SIG-M5 (cell line): ENCODE data around the gene PSG3.
"Not testable (repeated sequence)": the region's sequence is repeated elsewhere in the genome, so short reads cannot be mapped to it uniquely, and the experiment has no call there.

Experiments
- DNase-seq: peaks from one replicate; lab custom pipeline; 2025; lab: John Stamatoyannopoulos, UW

Gene PSG3

DNA sequence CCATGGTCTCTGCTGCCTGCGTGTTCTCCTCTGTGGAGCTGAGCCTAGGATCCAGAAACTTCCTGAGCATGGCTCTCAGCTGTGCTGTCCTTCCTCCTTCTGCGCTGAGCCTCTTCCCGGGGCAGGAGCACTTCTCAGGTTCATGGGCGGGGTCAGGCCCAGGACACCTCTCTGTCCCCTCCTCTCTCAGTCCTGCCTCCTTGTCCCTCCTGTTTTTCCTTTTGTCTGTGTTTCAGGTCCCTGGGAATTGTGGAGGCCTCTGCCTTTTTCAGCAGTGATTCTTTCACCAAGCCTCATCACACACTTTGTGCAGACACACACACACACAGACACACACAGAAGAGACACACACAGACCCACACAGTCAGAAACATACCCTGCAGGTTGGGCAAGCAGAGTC lies at the start of gene PSG3:
PSG3 (minus strand) TSS at position 101 of the 400 bp plus-strand sequence; CDS start at position 4, 97 bp downstream.
- DNase-seq: not testable (repeated sequence)

GRCh38 chr19:42788766-42789165 lies 48.5 kb upstream of the PSG3 start:
- not testable (repeated sequence) for DNase-seq

DNA sequence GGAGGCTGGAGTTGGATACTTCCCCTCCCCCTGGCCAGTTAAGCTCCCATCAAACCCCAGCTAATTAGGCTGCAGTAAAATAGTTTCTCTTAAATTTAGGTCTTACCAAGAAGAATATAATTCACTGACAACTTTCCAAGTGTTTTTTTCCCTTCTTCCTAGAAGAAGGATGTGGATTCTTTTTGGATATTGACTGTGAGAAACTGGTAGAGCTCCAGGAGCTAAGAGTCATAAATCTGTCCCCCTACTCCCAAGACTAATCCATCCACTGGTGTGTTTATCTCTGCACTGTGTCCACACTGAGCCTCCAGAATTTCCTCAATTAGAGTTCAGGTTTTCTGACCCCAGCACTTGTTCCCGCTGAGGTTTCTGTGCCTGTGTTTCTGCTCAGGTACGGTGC lies 47.5 kb upstream of the PSG3 start:
- DNase-seq: not testable (repeated sequence)

DNA sequence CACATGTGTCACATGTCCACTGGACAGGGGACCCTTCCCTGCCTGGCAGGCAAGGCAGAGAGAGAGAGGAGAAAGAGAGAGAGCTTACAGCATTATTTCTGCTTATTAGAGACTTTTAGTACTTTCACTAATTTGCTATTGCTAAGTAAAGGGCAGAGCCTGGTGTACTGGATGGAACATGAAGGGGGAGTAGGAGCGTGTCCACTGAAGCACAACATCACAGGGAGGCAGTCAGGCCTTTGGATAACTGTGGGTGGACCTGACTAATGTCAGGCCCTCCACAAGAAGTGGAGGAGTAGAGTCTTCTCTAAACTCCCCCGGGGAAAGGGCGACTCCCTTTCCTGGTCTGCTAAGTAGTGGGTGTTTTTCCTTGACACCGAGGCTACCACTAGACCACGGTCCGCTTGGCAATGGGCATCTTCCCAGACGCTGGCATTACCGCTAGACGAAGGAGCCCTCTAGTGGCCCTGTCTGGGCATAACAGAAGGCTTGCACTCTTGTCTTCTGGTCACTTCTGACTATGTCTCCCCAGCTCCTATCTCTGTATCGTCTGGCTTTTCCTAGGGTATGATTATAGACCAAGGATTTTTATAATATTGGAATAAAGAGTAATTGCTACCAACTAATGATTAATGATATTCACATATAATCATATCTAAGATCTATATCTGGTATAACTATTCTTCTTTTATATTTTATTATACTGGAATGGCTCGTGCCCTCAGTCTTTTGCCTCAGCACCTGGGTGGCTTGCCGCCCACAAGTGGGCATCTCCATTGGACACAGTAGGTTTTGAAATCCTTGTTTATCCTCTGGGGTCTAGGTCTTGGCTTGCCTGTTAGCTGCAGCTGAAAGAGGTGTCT lies 36.7 kb upstream of the PSG3 start:
- DNase-seq: not testable (repeated sequence)

DNA sequence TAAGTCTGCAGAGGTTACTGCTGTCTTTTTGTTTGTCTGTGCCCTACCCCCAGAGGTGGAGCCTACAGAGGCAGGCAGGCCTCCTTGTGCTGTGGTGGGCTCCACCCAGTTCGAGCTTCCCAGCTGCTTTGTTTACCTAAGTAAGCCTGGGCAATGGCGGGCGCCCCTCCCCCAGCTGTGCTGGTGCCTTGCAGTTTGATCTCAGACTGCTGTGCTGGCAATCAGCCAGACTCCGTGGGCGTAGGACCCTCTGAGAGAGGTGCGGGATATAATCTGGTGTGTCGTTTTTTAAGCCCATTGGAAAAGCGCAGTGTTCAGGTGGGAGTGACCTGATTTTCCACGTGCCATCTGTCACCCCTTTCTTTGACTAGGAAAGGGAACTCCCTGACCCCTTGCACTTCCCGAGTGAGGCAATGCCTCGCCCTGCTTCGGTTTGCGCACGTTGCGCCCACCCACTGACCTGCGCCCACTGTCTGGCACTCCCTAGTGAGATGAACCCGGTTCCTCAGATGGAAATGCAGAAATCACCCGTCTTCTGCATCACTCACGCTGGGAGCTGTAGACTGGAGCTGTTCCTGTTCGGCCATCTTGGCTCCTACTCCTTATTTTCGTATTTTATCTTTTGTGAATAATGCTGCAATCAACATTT lies 34.4 kb upstream of the PSG3 start:
- DNase-seq: not testable (repeated sequence)

- not testable (repeated sequence) for DNase-seq
These were observed 27.0 kb upstream of the PSG3 start for GRCh38 chr19:42767319-42767718.

DNA sequence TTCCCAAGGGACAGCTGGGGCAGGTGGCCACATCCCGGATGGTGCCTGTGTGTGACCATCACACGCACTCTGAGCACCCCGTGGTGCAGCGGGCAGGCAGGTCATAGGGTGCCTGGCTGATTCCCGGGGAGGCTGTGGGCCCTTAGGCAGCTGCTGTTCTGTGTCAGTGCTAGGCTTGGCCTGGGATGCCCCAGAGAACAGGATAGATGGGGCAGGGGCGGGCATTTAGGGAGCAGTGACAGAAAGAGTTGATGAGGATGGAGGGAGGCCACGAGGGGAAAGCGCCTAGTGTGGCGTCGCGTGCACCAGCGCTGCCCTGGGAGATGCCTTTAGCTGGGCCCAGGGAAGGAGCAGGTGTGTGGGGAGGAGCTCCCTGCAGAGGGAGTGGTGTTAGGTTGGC lies 26.6 kb upstream of the PSG3 start:
- not testable (repeated sequence) for DNase-seq

DNA sequence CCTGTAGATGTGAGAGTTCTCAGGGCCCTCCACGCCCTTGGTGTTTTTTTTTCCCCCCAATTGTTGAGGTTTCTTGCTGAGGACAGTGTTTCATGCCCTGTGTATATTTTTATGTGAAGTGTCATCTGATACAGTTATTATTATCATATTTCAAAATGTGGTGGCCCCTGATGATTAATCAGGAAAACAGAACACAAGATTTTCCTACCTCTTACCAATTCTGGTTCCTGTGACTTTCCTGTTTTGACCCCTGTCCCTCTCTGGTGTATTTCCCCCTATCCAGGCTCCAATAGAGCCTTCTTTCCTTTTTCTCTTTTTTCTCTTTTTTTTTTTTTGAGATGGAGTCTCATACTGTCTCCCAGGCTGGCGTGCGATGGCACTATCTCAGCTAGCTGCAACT lies 24.6 kb upstream of the PSG3 start:
- no peak for DNase-seq

DNA sequence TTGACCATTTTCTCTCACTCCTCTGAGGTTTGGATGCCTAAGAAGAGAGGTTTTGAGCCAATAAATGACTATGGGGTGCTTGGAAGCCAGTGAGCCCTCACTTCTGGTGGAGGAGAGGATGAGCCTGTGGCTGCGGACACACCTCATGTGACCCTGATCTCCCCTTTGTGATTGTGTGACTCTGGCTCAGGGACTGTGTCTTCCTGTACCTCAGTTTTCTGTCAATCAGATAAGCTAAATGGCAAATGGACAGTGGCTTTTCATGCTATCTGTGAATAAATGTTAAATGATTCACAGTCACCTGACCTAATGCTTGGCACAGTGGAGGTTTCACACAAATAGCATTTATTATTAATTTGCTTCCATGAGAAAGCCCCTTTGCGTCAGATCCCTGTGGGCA lies 22.5 kb upstream of the PSG3 start:
- DNase-seq: no peak

DNA sequence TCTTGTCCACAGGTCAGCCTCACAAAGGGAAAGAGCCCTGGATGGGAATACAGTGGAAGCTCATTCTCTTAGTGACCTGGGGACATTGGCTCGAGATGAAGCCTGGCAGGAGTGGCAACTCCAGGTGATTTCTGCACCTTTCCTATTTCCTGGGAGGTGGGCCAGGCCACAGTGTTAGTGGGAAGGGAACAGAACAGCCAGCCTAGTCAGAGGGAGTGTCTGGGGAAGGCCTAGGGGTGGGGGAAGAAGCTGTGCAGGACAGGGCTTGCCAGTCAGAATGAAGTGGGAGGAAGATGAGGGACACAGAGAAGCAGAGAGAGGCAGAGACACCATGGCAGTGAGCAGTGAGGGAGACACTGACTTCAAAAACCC lies 21.6 kb upstream of the PSG3 start:
- DNase-seq: not testable (repeated sequence)

DNA sequence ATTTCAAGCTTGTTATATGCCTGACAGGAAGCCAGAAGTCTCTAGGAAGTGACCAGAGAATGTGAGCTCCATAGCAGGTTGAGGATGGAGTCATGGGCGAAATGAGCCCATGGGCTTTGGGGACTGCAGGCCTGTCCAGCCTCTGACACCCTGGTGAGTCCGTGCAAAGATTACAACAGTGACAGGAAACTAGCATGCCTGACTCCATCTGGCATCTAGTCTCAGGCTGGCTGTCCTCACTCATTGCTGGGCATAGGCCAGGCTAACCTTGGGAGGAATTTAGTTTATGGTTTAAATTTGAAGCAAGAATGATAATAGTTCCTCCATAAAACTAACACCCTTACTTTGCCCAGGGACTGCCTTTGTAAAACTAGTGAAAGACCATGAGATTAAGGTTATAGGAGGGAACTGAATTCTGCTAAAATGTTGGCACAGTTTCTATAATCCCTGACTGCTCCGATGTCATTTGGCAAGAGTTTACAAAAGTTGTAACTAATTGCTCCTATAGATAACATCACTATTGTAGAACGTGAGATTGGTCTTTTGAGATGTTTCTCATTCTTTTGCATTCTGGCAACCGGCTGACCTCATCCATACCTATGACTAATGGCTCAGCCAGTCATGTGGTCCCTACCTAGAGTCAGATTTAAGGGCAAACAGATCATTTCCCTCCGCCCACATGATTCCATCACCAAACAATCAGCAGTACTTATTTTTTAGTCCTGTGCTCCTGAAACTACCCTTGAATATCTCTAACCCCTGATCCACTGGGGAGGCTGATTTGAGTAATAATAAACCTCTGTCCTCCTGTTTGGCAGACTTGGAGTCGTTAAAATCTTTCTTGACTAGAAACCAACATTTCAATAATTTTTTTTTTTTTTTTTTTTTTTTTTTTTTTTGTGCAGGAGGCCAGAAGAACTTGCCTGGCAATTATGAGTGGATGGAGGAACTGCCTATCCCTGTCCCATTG lies 21.0 kb upstream of the PSG3 start:
- not testable (repeated sequence) for DNase-seq

DNA sequence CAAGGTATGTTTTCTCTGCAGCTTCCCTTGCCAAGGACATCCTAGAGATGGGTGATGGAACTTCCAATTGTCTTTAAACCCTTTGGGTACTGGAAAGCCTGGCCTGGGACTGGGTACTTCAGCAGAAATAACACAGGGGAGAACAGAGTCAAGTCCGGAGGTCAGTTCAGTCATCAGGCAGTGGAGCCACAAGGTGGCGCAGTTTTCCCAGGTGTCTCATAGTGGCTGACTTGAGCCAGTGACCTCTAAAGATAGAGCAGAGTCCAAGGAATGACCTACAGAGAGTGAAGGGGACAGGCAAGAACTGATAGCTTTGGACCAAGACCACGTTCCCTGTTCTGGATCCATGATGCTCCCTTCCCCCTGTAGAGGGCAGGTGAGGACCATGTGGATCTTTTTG lies 18.4 kb upstream of the PSG3 start:
- DNase-seq: not testable (repeated sequence)

DNA sequence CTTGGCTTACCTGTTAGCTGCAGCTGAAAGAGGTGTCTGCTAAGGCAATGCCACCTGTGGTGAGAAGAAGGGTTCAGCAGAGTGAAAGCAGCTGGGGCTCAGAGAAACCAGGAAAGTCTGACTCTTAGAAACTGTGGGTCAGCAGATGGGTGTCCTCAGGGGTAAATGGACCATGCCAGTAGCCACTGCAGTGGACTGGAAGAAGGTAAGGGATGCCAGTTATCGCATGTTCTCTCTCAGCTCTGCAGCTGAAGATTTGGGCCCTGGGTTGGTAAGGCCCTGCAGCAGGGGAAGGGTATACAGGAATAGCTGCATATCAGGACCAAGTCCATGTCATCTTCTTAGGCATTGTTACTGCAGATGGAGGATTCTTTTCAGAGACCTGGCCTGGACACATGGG lies 12.0 kb upstream of the PSG3 start:
- DNase-seq: not testable (repeated sequence)

- not testable (repeated sequence) for DNase-seq
These were observed 1.7 kb upstream of the PSG3 start for GRCh38 chr19:42741726-42742607.

DNA sequence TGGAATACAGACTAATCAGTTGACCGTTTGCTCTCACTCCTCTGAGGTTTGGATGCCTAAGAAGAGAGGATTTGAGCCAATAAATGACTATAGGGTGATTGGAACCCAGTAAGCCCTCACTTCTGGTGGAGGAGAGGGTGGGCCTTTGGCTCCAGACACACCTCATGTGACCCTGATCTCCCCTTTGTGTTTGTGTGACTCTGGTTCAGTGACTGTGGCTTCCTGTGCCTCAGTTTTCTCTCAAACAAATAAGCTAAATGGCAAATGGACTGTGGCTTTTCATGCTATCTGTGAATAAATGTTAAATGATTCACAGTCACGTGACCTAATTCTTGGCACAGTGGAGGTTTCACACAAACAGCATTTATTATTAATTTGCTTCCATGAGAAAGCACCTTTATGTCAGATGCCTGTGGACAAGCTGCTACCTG lies 2.7 kb downstream of the PSG3 start:
- not testable (repeated sequence) for DNase-seq

- DNase-seq: not testable (repeated sequence)
These were observed 11.9 kb downstream of the PSG3 start for GRCh38 chr19:42728341-42728740.

DNA sequence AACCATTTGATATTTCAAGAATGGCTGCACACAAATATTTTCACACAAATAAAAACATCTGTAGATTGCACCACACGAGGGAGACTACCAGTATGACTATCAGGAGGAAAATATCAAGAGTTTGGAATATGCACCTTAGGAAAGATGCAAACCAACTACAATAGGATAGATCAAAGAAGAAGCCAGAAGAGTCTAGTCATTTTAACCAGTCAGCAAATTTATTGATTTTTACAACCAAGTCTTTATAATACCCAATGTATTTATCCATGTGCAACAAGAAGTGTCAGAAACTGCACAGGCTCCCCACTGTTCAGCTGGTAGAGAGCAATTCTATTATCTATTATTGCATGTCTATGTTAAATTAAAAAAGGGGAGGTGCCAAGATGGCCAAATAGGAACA lies 26.3 kb downstream of the PSG3 start:
- DNase-seq: not testable (repeated sequence)

DNA sequence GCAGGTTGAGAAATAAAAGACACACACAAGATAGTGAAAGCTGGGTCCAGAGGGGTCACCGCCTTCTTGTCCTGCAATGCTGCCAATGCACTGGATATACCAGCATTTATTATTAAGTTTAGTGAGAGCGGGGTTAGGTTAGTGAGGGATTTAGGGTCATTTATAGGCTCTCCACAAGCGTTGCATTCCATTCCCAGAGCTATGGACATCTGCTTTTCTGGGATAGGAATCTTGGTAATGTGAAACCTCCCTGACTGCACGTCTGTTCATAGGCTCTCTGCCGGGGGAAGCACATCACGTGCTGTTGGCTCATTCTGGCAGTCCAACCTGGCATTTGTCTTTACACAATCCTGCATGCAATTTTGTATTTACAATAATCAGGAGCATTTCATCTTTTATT lies 27.5 kb downstream of the PSG3 start:
- DNase-seq: not testable (repeated sequence)

DNA sequence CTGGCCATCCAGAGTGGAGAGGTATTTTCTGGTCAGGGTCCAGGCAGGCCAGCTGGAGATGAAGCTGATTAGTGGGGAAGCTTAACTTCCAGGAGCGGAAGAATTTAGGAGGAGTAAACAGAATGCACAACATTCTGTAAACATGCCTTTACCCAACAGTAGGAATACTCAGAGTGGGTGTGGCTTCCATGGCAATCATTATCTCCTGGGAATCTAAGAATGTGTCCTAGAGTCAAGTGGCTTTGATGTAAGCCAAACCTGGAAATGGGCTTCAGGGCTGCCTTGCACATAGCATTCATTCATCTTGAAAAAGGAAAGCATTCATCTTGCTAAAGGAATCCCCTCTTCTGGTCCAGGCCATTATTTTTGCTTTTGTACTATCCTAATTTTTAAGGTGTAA lies 29.3 kb downstream of the PSG3 start:
- not testable (repeated sequence) for DNase-seq

DNA sequence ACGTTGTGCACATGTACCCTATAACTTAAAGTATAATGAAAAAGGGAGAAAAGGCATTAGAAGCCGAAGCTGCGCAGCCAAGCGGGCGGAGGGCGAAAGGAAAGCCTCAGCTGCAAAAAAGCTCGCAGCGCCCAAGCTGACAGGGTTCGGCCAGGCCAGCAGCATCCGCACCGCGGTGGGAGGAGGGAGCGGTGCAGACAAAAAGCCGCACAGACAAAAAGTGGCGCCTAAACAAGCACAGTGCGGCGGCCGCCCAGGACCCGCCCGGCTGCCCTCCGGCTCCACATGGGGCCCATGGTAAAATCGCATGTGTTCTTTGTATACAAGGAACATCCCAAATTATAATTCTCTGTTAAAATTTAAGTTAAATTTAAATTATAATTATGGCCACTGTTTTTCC lies 42.4 kb downstream of the PSG3 start:
- no peak for DNase-seq
